Muscle layer of duodenum (tissue), 2 donors: ENCODE results near the gene QRSL1.
"Not testable (repeated sequence)": the region's sequence is repeated elsewhere in the genome, so short reads cannot be mapped to it uniquely, and the experiment has no call there.

Experiments used
- H3K27ac ChIP-seq: one replicate; pipeline ENCODE4 v1.7.0; 2013; ENCODE audit warnings: mild to moderate bottlenecking, low read length
- H3K27me3 ChIP-seq: one replicate; pipeline ENCODE4 v1.7.0; 2013; ENCODE audit warnings: low read depth, mild to moderate bottlenecking, control low read depth, low read length
- H3K36me3 ChIP-seq, 2 donors: one replicate each; pipeline ENCODE4 v1.7.0; 2013; ENCODE audit warnings: low read length in 2 of 2, control low read depth in 1 of 2, mild to moderate bottlenecking in 1 of 2; ENCODE audit not compliant: insufficient read depth in 2 of 2, control insufficient read depth in 1 of 2
- H3K4me1 ChIP-seq, 2 donors: one replicate each; pipeline ENCODE4 v1.7.0; 2013; ENCODE audit warnings: low read length in 2 of 2, mild to moderate bottlenecking in 2 of 2, control low read depth in 1 of 2, moderate library complexity in 1 of 2; ENCODE audit not compliant: insufficient read depth in 2 of 2, control insufficient read depth in 1 of 2
- H3K4me3 ChIP-seq, 2 donors: one replicate each; pipeline ENCODE4 v1.7.0; 2013; ENCODE audit warnings: low read length in 2 of 2, low read depth in 1 of 2, mild to moderate bottlenecking in 1 of 2
- H3K9me3 ChIP-seq, 2 donors: one replicate each; pipeline ENCODE4 v1.7.0; 2013; ENCODE audit warnings: low read length in 2 of 2, control low read depth in 1 of 2, mild to moderate bottlenecking in 1 of 2; ENCODE audit not compliant: control insufficient read depth in 1 of 2
- donor health status: healthy.

Gene QRSL1

GRCh38 chr6:106629103-106629858 lies at the start of gene QRSL1, which contains the start of gene RTN4IP1:
TSS of gene QRSL1 (plus strand) at chr6:106629578. CDS start at chr6:106629682, 104 bp downstream.
TSS of gene RTN4IP1 (minus strand) at chr6:106629498. CDS start at chr6:106629021, 477 bp downstream.
- no peaks in the 10 kb centered on the region for H3K27me3 ChIP-seq
- peaks cover 12 to 19% of the 10 kb centered on the region in 2 donors for H3K4me1 ChIP-seq
- H3K27ac ChIP-seq: peak within 1 kb of the TSS; percentile 92
- H3K4me3 ChIP-seq: peak within 1 kb of the TSS; percentile 98 to 99
- H3K9me3 ChIP-seq: no peaks in the 10 kb centered on the region
- H3K36me3 ChIP-seq: no peaks in the 10 kb centered on the region

- Histone ChIP-seq H3K9me3 (no peaks in the 10 kb centered on the region), H3K27ac (no peak overlapping the region), H3K36me3 (peaks cover 5 to 32% of the 10 kb centered on the region in 2 donors), H3K4me1 (no peaks in the 10 kb centered on the region), H3K27me3 (no peaks in the 10 kb centered on the region), H3K4me3 (no peak overlapping the region)
These were observed 47.9 kb upstream of the QRSL1 start for GRCh38 chr6:106581468-106581867.

GRCh38 chr6:106586815-106587415 lies 42.5 kb upstream of the QRSL1 start:
- no peaks in the 10 kb centered on the region for H3K4me1 ChIP-seq
- no peaks in the 10 kb centered on the region for H3K9me3 ChIP-seq
- H3K36me3 ChIP-seq: peaks cover 26 to 46% of the 10 kb centered on the region in 2 donors
- H3K27ac ChIP-seq: no peak overlapping the region
- no peak overlapping the region for H3K4me3 ChIP-seq
- no peaks in the 10 kb centered on the region for H3K27me3 ChIP-seq

- not testable (repeated sequence) for H3K4me3 ChIP-seq, H3K27ac ChIP-seq
These were observed 40.4 kb upstream of the QRSL1 start for GRCh38 chr6:106588937-106589336.

GRCh38 chr6:106591111-106591825 lies 38.1 kb upstream of the QRSL1 start:
- no peaks in the 10 kb centered on the region for H3K27me3 ChIP-seq
- no peak overlapping the region for H3K27ac ChIP-seq
- peaks cover 21 to 34% of the 10 kb centered on the region in 2 donors for H3K36me3 ChIP-seq
- H3K4me1 ChIP-seq: no peaks in the 10 kb centered on the region
- no peaks in the 10 kb centered on the region for H3K9me3 ChIP-seq
- H3K4me3 ChIP-seq: no peak overlapping the region

More at GRCh38 chr6:106588937-106589336, 40.4 kb upstream of the QRSL1 start:
- not testable (repeated sequence) for H3K9me3 ChIP-seq, H3K27me3 ChIP-seq, H3K4me1 ChIP-seq
- peaks cover 21 to 34% of the 10 kb centered on the region in 2 donors for H3K36me3 ChIP-seq

GRCh38 chr6:106599440-106599839 lies 29.9 kb upstream of the QRSL1 start:
- H3K27me3 ChIP-seq: no peaks in the 10 kb centered on the region
- no peaks in the 10 kb centered on the region for H3K9me3 ChIP-seq
- no peak overlapping the region for H3K4me3 ChIP-seq
- H3K4me1 ChIP-seq: no peaks in the 10 kb centered on the region
- no peak overlapping the region for H3K27ac ChIP-seq
- H3K36me3 ChIP-seq: peaks cover 0 to 24% of the 10 kb centered on the region in 2 donors

GRCh38 chr6:106600329-106600728 lies 29.0 kb upstream of the QRSL1 start:
- Histone ChIP-seq H3K9me3 (no peaks in the 10 kb centered on the region), H3K4me1 (no peaks in the 10 kb centered on the region), H3K27me3 (no peaks in the 10 kb centered on the region), H3K27ac (no peak overlapping the region), H3K36me3 (peaks cover 0 to 27% of the 10 kb centered on the region in 2 donors), H3K4me3 (no peak overlapping the region)

- H3K27ac ChIP-seq: no peak overlapping the region
- H3K4me3 ChIP-seq: no peak overlapping the region
- H3K9me3 ChIP-seq: no peaks in the 10 kb centered on the region
- peaks cover 0 to 11% of the 10 kb centered on the region in 2 donors for H3K36me3 ChIP-seq
- H3K4me1 ChIP-seq: no peaks in the 10 kb centered on the region
- H3K27me3 ChIP-seq: no peaks in the 10 kb centered on the region
These were observed 21.2 kb upstream of the QRSL1 start for GRCh38 chr6:106608080-106608668.

GRCh38 chr6:106609699-106610098 lies 19.7 kb upstream of the QRSL1 start:
- no peaks in the 10 kb centered on the region for H3K9me3 ChIP-seq
- no peaks in the 10 kb centered on the region for H3K4me1 ChIP-seq
- peaks cover 0 to 12% of the 10 kb centered on the region in 2 donors for H3K36me3 ChIP-seq
- H3K27me3 ChIP-seq: no peaks in the 10 kb centered on the region
- no peak overlapping the region for H3K4me3 ChIP-seq
- H3K27ac ChIP-seq: no peak overlapping the region

GRCh38 chr6:106611030-106611429 lies 18.3 kb upstream of the QRSL1 start:
- no peaks in the 10 kb centered on the region for H3K9me3 ChIP-seq
- H3K36me3 ChIP-seq: peaks cover 0 to 11% of the 10 kb centered on the region in 2 donors
- H3K4me3 ChIP-seq: no peak overlapping the region
- H3K27ac ChIP-seq: no peak overlapping the region
- H3K27me3 ChIP-seq: no peaks in the 10 kb centered on the region
- H3K4me1 ChIP-seq: no peaks in the 10 kb centered on the region
